HepG2 (cell line): ENCODE data around the gene JPH2. TPM values are rescaled to one million over a fixed set of nuclear protein-coding genes. Genes with fewer than 3 reads are reported as not detected.

Experiments
- HMG20A ChIP-seq: IDR thresholded peaks from 2 replicates; pipeline ENCODE4 v1.6.1; 2016; ENCODE audit warnings: borderline replicate concordance
- HOXA3 ChIP-seq: sonication (generic); formaldehyde crosslinking; IDR thresholded peaks from 2 replicates; pipeline ENCODE4 v1.5.0; 2020; ENCODE audit warnings: missing genetic modification reagents
- IRF2 ChIP-seq: IDR thresholded peaks from 2 replicates; pipeline ENCODE4 v1.6.1; 2018; ENCODE audit warnings: missing genetic modification reagents, missing compliant biosample characterization
- KDM6A ChIP-seq: IDR thresholded peaks from 2 replicates; pipeline ENCODE4 v1.6.1; 2016; ENCODE audit warnings: low read depth
- MIER2 ChIP-seq: IDR thresholded peaks from 2 replicates; pipeline ENCODE4 v1.6.1; 2016; ENCODE audit warnings: missing biosample characterization, missing genetic modification reagents
- RFX5 ChIP-seq: IDR thresholded peaks from 2 replicates; pipeline ENCODE4 v1.6.1; 2011; ENCODE audit warnings: low read depth, low read length, improper control_type of control experiment
- SAFB2 ChIP-seq: sonication (generic); formaldehyde crosslinking; IDR thresholded peaks from 2 replicates; pipeline ENCODE4 v1.5.1; 2020; ENCODE audit warnings: missing genetic modification reagents, low read depth, mild to moderate bottlenecking, borderline replicate concordance
- SATB2 ChIP-seq: sonication (generic); formaldehyde crosslinking; IDR thresholded peaks from 2 replicates; pipeline ENCODE4 v1.5.0; 2020; ENCODE audit warnings: missing genetic modification reagents
- SYNCRIP ChIP-seq: fragments of 200-400 bp; formaldehyde crosslinking; IDR thresholded peaks from 2 replicates; pipeline ENCODE4 v1.6.1; 2018; ENCODE audit warnings: mild to moderate bottlenecking, low read depth, low read length; ENCODE audit not compliant: insufficient read depth
- TBX2 ChIP-seq: sonication (generic); formaldehyde crosslinking; IDR thresholded peaks from 2 replicates; pipeline ENCODE4 v1.5.0; 2020; ENCODE audit warnings: missing genetic modification reagents, mild to moderate bottlenecking, borderline replicate concordance
- THYN1 ChIP-seq: sonication (generic); formaldehyde crosslinking; IDR thresholded peaks from 2 replicates; pipeline ENCODE4 v1.8.1; 2023; ENCODE audit warnings: low read depth, mild to moderate bottlenecking, moderate library complexity, missing genetic modification reagents, borderline replicate concordance
- TP53 ChIP-seq: sonication (generic); formaldehyde crosslinking; conservative IDR thresholded peaks from 2 replicates; pipeline ENCODE4 v1.4.0; 2020; ENCODE audit warnings: missing genetic modification reagents
- U2AF1 ChIP-seq: fragments of 200-400 bp; formaldehyde crosslinking; optimal IDR thresholded peaks from 2 replicates; pipeline ENCODE3; 2017; ENCODE audit warnings: mild to moderate bottlenecking, low read depth, low read length
- ZFP62 ChIP-seq: sonication (generic); formaldehyde crosslinking; IDR thresholded peaks from 2 replicates; pipeline ENCODE4 v1.4.0; 2020; ENCODE audit warnings: missing genetic modification reagents
- ZNF230 ChIP-seq: sonication (generic); formaldehyde crosslinking; IDR thresholded peaks from 2 replicates; pipeline ENCODE4 v1.4.0; 2020; ENCODE audit warnings: mild to moderate bottlenecking, missing genetic modification reagents
- ZNF256 ChIP-seq: sonication (generic); formaldehyde crosslinking; conservative IDR thresholded peaks from 2 replicates; pipeline ENCODE4 v1.4.0; 2020; ENCODE audit warnings: missing genetic modification reagents
- ZNF660 ChIP-seq: sonication (generic); formaldehyde crosslinking; IDR thresholded peaks from 2 replicates; pipeline ENCODE4 v1.5.1; 2020; ENCODE audit warnings: mild to moderate bottlenecking, low read depth, missing genetic modification reagents, borderline replicate concordance
- ZNF724P ChIP-seq: sonication (generic); formaldehyde crosslinking; IDR thresholded peaks from 2 replicates; pipeline ENCODE4 v1.8.0; 2022; ENCODE audit warnings: missing genetic modification reagents, borderline replicate concordance
- ZNF780A ChIP-seq: sonication (generic); formaldehyde crosslinking; IDR thresholded peaks from 2 replicates; pipeline ENCODE4 v1.8.0; 2022; ENCODE audit warnings: mild to moderate bottlenecking, missing genetic modification reagents, moderate library complexity
- ZNF850 ChIP-seq: sonication (generic); formaldehyde crosslinking; conservative IDR thresholded peaks from 2 replicates; pipeline ENCODE4 v1.9.0; 2021; ENCODE audit warnings: mild to moderate bottlenecking, missing genetic modification reagents
- polyA plus RNA-seq, 8 experiments: library from polyadenylated mRNA; depleted of rRNA in 3 of 8; stranded (reverse) in 7 of 8; unstranded in 1 of 8; fragments of >200 nt; fragmentation: Illumina TruSeq in 4 of 8; extraction: Trizol in 4 of 8; gene quantifications; 2 replicates each; pipeline versions ENCODE4 v1.2.1 to v1.2.3, GENCODE V29; 2011 to 2016; ENCODE audit warnings: low read depth in 4 of 8, missing spikeins in 1 of 8, mixed read lengths in 1 of 8; ENCODE audit not compliant: insufficient read depth in 1 of 8
- total RNA-seq, 5 experiments: library from RNA; depleted of rRNA; stranded (reverse); fragments of >200 nt; fragmentation: Illumina TruSeq; extraction: Trizol; gene quantifications; 2 replicates each; pipeline ENCODE4 v1.2.3, GENCODE V29; 2016; ENCODE audit warnings: low read depth in 1 of 5
- TF ChIP-seq, protein P1 (sequence below): sonication (generic); formaldehyde crosslinking; IDR thresholded peaks from 2 replicates; pipeline ENCODE4 v1.4.0; 2020; ENCODE audit warnings: missing genetic modification reagents; ENCODE audit errors: not compliant biosample characterization
- TF ChIP-seq, protein P2 (sequence below): sonication (generic); formaldehyde crosslinking; IDR thresholded peaks from 2 replicates; pipeline ENCODE4 v1.4.0; 2020; ENCODE audit warnings: missing genetic modification reagents
- TF ChIP-seq, protein P3 (sequence below): sonication (generic); formaldehyde crosslinking; IDR thresholded peaks from 2 replicates; pipeline ENCODE4 v1.4.0; 2020; ENCODE audit warnings: missing genetic modification reagents, mild to moderate bottlenecking, borderline replicate concordance

The JPH2 gene
- total and polyA plus RNA-seq, 2 of the 13 experiments (the other 11 are each of a cell fraction or from before 2014, with no cell fraction given) = 0.42 TPM; not detected in 1

DNA sequence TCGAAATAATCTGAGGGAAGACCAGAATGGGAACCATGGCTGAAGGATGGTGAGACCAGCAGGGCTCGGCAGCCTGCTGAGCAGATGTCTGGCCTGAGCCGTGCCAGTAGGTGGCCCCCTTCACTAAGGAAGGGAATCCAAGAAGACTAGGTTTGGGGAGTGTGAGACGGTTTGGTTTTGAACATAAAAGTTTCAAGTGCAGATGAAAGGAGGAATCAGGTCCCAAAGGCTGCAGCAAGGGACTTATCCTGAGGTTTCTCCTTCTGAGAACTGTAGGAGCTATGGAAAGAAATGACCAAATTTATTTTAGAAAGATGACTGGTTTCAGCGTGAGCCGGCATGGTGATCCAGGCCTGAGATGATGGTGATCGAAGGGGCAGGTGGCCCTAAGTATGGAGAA, 28.1 kb upstream of the JPH2 start (continued):
- TF ChIP-seq ZNF256 (CRISPR knock-in tag) (no peak), TBX2 (CRISPR knock-in tag) (no peak), ZNF660 (CRISPR knock-in tag) (no peak), SYNCRIP (no peak), KDM6A (no peak), RFX5 (no peak), HOXA3 (CRISPR knock-in tag) (no peak), ZNF724P (no peak), SATB2 (CRISPR knock-in tag) (no peak), MIER2 (CRISPR knock-in tag) (peak; percentile 83; the same call in 1 of the 2 replicates), ZNF850 (CRISPR knock-in tag) (0 out of 2 replicates have a peak, but pooled peaks have one; percentile 3), IRF2 (CRISPR knock-in tag) (peak; percentile 79), ZNF780A (0 out of 2 replicates have a peak, but pooled peaks have one; percentile 14), ZFP62 (no peak), TP53 (CRISPR knock-in tag) (no peak), HMG20A (no peak), U2AF1 (no peak), SAFB2 (CRISPR knock-in tag) (no peak), ZNF230 (CRISPR knock-in tag) (no peak; the same call in 1 of the 2 replicates), THYN1 (CRISPR knock-in tag) (no peak)
- TF ChIP-seq, protein P1, sequence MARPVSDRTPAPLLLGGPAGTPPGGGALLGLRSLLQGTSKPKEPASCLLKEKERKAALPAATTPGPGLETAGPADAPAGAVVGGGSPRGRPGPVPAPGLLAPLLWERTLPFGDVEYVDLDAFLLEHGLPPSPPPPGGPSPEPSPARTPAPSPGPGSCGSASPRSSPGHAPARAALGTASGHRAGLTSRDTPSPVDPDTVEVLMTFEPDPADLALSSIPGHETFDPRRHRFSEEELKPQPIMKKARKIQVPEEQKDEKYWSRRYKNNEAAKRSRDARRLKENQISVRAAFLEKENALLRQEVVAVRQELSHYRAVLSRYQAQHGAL (CRISPR knock-in tag) = no peak
- TF ChIP-seq, protein P2, sequence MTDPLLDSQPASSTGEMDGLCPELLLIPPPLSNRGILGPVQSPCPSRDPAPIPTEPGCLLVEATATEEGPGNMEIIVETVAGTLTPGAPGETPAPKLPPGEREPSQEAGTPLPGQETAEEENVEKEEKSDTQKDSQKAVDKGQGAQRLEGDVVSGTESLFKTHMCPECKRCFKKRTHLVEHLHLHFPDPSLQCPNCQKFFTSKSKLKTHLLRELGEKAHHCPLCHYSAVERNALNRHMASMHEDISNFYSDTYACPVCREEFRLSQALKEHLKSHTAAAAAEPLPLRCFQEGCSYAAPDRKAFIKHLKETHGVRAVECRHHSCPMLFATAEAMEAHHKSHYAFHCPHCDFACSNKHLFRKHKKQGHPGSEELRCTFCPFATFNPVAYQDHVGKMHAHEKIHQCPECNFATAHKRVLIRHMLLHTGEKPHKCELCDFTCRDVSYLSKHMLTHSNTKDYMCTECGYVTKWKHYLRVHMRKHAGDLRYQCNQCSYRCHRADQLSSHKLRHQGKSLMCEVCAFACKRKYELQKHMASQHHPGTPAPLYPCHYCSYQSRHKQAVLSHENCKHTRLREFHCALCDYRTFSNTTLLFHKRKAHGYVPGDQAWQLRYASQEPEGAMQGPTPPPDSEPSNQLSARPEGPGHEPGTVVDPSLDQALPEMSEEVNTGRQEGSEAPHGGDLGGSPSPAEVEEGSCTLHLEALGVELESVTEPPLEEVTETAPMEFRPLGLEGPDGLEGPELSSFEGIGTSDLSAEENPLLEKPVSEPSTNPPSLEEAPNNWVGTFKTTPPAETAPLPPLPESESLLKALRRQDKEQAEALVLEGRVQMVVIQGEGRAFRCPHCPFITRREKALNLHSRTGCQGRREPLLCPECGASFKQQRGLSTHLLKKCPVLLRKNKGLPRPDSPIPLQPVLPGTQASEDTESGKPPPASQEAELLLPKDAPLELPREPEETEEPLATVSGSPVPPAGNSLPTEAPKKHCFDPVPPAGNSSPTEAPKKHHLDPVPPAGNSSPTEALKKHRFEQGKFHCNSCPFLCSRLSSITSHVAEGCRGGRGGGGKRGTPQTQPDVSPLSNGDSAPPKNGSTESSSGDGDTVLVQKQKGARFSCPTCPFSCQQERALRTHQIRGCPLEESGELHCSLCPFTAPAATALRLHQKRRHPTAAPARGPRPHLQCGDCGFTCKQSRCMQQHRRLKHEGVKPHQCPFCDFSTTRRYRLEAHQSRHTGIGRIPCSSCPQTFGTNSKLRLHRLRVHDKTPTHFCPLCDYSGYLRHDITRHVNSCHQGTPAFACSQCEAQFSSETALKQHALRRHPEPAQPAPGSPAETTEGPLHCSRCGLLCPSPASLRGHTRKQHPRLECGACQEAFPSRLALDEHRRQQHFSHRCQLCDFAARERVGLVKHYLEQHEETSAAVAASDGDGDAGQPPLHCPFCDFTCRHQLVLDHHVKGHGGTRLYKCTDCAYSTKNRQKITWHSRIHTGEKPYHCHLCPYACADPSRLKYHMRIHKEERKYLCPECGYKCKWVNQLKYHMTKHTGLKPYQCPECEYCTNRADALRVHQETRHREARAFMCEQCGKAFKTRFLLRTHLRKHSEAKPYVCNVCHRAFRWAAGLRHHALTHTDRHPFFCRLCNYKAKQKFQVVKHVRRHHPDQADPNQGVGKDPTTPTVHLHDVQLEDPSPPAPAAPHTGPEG (CRISPR knock-in tag) = no peak
- TF ChIP-seq, protein P3, sequence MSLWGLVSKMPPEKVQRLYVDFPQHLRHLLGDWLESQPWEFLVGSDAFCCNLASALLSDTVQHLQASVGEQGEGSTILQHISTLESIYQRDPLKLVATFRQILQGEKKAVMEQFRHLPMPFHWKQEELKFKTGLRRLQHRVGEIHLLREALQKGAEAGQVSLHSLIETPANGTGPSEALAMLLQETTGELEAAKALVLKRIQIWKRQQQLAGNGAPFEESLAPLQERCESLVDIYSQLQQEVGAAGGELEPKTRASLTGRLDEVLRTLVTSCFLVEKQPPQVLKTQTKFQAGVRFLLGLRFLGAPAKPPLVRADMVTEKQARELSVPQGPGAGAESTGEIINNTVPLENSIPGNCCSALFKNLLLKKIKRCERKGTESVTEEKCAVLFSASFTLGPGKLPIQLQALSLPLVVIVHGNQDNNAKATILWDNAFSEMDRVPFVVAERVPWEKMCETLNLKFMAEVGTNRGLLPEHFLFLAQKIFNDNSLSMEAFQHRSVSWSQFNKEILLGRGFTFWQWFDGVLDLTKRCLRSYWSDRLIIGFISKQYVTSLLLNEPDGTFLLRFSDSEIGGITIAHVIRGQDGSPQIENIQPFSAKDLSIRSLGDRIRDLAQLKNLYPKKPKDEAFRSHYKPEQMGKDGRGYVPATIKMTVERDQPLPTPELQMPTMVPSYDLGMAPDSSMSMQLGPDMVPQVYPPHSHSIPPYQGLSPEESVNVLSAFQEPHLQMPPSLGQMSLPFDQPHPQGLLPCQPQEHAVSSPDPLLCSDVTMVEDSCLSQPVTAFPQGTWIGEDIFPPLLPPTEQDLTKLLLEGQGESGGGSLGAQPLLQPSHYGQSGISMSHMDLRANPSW (CRISPR knock-in tag) = no peak
